KG1 (cell line): ENCODE data around the gene CCDC63.

Experiments
- DNase-seq: peaks from one replicate; lab custom pipeline; 2025; lab: John Stamatoyannopoulos, UW

The CCDC63 gene

DNA sequence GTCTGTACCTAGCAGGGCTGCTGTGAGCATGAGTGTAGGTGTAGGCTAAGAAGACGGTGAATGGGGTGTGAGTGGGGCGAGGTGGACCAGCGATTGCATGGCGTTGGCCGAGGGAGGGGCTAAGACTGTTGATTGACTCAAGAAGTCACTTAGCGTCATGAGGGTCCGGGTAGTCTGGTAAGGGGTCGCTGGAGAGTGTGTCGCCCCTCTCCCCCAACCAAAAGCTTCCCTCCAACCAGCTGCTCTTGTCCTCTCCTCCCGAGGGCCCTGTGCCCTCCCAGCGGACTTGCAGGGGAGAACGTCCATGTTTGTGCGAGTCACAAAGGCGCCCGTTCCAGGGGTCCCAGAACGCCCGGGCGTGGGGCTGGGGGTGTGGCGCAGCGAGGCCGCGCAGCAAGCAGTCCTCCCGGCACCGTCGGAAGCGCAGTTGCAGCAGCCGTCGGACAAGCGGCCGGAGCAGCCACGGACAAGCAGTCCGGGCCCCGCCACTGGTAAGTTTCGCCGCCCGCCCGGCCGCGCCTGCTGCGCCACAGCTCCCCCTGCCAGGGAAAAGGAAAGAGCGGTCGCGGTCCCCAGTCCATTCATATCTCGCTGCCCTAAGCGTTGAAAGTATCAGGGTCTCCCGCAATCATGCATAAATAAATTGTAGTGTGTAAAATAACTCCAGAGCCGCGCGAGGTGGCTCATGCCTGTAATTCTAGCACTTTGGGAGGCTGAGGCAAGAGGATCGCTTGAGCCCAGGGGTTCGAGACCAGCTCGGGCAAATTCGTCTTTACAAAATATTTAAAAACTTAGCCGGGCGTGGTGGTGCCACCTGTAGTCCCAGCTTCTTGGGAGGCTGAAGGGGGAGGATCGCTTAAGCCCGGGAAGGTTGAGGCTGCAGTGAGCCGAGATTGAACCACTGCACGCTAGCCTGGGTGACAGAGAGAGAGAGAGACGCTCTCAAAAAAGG is at the start of gene CCDC63:
CCDC63 (plus strand) TSS at position 373 of the 952 bp plus-strand sequence. CDS start 5,968 bp downstream, outside the sequence.
- DNase-seq = no peak

DNA sequence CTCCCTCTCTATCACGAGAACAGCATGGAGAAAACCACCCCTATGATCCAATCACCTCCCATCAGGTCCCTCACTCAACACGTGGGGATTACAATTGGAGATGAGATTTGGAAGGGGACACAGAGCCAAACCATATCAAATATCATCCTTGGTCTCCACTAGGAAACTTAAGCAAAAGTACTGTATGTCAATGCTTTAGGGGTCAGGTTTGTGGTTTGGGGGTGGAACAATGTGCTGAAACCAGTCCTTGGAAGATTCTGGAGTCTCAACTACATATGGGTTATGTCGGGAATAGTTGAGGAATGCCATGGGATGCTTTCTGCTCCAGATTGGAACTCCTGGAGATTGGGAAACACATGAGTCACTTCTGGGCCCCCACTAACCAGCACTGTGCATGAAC is 48.3 kb upstream of the CCDC63 start:
- DNase-seq = no peak

DNA sequence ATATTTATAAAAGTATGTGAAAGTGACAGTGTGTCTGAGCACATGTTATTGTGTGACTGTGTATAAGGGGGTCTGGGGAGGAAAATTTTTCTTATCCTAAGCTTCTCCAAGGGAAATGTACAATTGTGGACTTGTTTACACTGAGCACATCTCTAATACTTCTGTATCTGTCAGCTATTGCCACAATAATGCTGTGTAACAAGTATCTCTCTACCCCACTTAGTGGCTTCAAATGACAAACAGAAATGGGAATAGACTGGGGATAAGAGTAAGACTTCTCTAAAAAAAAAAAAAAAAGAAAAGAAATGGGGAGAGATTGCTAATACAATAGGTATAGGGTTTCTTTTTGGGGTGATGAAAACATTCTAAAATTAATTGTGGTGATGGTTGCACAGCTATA is 44.3 kb upstream of the CCDC63 start:
- no peak for DNase-seq

DNA sequence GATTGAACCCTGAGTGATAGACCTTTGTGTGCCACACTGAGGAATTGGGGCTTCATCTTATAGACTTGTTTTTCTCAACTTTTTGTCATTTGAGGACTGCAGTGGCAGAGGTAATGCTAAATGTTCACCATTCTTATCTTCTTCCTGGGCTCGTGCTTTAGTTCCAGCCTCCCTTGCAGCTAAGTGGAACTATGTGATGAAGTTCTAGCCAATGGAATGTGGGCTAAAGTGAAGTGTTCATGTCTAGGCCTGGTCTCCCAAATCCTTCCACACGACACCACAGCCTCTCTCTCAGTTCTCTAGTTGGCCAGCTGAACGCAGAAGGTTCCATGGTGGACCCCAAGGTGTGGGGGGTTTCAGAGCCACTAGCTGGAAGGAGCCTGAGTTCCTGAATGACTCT is 42.4 kb upstream of the CCDC63 start:
- no peak for DNase-seq

DNA sequence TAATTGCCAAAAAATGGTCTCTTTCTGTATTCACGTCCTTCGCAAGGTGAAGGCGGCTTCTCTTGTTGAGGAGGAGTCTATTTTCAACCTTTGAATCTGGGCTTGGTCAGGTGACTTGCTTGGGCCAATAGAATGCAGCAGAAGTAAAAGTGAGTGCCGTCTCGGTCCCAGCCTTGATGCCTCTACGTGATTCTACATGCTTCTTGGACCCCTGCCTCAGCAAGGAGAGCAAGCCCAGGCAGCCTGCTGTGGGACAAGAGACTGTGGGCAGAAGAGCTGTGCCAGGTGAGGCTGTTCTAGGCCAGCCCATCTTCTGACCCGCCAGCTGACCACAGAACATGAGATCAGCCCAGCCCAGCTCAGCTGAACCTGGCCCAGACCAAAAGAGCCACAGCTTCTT is 39.1 kb upstream of the CCDC63 start:
- no peak for DNase-seq

DNA sequence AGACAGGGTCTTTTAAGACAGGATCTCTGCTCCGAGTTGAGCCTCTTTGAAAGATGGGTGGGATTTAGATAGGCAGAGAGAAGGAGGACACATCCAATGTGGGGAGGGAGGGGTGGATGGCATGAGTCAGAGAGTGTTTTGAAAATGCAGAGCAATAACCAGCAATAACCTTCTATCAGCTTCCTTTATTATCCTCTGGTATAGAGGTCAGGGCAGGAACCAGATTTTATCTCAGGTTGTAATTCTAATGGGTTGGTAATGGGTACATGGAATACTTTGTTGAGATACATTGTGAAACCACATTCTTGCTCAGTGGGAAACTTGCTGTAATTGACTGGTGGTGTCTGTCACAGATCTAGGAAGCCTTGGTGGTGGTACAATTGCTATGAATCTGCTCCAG is 37.6 kb upstream of the CCDC63 start:
- no peak for DNase-seq

DNA sequence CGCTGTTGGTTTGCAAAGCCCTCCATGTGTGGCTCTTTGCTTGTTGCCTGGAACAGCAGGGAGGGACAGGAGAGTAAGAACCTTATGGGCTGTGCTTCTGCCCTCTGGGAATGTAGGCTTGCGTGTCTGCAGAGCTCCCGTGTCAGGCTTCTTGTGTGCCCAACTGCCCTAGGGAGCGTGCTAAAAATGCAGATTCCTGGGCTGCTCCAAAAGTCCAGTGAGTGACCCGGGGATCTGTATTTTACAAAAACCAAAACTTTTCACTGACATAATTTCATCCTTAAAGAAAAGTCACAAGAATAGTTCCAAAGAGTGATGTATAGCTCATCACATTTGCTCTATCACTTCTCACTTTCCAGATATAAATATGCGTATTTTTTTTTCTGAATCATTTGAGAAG is 34.8 kb upstream of the CCDC63 start:
- DNase-seq = no peak

DNA sequence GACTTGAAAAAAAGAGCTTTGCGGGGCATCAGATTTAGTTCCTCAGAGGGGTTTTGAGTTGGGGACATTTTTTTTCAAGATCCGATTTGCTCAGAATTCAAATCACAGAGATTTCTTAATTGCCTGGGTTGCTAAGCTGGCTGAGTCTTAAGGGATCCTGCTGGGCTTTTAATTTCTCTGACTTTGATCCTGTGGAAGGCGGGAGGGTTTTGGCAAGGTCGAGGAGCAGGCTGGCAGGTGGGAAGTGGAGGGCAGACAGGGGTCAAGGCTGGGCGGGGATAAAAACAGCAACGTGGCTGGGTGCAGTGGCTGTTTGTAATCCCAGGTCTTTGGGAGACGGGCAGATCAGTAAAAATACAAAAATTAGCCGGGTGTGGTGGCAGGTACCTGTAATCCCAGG is 33.5 kb upstream of the CCDC63 start:
- DNase-seq = no peak

DNA sequence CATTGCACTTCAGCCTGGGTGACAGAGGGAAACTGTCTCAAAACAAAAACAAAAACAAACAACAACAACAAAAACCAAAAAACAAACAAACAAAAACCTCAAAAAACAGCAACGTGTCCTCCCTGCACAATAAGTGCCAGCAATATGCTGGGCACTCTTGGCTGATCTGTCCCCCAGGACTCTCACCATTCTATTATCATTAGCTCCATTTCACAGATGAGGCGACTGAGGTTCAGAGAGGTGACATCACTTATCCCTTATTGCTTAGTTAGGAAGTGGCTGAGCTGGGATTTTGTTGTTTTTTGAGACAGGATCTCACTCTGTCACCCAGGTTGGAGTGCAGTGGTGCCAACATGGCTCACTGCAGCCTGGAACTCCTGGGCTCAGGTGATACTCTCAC is 33.0 kb upstream of the CCDC63 start:
- DNase-seq = no peak

DNA sequence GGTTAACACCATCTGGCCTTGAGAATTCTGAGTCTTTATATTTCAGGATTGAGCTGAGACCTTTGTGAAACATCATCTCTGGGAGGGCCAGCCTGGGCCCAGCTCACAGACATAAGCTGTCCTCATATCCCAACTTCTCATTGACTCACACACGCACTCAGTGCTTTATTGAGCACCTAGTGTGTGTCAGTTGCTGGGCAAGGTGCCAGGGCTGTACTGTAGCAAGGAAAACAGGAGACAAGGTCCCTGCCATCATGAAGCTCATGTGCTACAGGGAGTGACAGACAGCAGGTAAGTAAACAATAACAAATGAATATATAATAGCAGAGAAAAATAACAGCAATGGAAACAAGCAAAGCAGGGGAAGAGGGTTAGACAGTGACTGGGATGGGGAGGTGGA is 30.5 kb upstream of the CCDC63 start:
- DNase-seq = no peak

DNA sequence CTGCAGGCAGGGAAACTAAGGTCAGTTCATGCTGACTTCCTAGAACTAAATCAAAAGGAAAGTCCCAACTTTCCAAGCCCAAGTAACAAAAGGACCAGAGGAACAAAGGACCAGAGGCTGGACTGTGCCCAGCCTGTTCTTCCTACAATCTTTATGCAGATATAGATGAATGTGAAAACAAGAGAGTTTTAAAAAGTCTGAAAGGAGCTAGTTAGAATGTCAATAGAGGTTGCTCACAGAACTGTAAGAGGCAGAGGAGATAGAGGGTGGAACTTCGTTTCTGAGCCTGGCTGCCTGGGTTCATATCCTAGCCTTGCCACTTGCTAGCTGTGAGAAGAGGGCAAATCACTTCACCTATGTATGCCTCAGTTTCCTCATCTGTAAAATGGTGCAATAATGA is 30.0 kb upstream of the CCDC63 start:
- DNase-seq = no peak

DNA sequence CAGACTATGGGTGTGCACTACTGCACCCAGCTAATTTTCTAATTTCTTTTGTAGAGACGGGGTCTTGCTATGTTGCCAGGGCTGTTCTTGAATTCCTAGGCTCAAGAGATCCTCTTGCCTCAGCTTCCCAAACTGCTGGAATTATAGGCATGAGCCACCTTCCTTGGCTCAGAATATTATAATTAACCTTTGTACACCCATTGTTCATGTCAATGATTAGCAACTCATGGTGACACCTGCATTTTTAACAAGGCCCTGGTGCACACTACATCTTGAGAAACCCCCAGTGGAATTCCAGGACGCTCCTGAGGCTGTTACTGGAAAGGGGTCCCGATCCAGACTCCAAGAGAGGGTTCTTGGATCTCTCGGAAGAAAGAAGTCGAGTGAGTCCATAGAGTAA is 28.3 kb upstream of the CCDC63 start:
- DNase-seq = no peak

DNA sequence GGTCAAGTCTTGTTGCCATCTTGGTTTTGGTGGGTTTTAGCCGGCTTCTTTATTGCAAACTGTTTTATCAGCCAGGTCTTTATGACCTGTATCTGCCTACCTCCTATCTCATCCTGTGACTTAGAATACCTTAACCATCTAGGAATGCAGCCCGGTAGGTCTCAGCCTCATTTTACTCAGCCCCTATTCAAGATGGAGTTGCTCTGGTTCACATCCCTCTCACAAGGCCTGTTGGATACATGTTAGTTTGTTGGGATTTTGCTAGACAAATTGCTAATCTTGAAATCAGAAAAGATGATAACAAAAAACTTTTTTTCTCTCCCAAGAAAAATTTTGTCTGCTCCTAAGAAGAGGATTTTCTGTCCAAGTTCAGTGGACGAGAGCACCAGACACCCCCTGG is 27.6 kb upstream of the CCDC63 start:
- DNase-seq = no peak

DNA sequence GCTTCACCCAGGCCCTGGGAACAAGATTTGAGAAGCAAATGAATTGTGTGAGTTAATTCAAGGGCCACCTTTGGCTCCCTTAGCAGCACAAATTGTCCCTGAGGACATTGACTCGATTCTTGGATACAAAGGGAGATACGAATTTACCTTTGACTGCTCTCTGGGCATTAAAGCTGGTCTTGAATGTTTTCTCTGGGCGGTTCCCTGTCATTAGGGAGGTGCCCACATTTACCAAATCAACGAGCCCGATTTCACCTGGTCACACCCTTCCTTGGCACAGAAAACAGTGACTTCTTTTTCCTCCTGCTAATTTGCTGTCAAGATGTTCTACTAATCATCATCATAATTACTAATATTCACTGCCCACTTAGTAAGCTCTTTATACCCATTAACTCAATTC is 27.1 kb upstream of the CCDC63 start:
- DNase-seq = no peak

DNA sequence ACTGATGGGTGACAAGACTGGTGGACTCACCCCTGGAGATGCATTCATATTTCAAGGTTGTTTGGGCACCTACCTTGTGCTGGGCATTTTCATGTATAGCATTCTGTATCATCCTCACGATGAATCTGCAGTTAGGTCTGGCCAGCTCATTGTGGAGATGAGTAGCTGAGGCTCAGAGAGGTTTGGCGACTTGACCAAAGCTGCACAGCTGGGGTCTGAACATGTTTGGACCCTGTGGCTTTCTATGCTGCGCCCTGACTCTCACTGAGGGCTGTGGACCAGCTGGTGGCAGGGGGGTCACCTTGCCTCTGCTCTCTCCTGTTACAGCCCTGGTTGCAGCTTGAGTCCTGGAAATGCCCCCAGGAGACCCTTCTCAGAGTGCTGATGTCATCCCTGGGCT is 24.9 kb upstream of the CCDC63 start:
- no peak for DNase-seq

DNA sequence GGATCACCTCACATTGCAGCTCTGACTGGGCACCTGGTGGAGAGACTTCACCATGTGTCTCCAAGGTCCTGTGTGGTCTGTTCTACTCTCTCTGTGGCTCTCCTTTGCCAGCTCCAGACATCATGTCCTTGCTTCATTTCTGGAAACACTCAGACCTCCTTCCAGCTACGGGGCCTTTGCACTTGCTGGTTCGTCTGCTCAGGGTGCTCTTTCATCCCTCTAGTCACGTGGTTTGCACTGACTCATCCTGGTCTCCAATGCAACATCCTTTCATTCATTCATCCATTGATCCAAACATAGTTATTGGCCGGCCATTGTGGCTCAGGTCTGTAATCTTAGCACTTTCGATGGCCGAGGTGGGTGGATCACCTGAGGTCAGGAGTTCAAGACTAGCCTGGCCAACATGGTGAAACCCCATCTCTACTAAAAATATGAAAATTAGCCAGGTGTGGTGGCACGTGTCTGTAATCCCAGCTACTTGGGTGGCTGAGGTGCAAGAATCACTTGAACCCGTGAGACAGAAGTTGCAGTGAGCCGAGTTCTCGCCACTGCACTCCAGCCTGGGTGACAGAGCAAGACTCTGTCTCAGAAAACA is 23.9 kb upstream of the CCDC63 start:
- DNase-seq = no peak

DNA sequence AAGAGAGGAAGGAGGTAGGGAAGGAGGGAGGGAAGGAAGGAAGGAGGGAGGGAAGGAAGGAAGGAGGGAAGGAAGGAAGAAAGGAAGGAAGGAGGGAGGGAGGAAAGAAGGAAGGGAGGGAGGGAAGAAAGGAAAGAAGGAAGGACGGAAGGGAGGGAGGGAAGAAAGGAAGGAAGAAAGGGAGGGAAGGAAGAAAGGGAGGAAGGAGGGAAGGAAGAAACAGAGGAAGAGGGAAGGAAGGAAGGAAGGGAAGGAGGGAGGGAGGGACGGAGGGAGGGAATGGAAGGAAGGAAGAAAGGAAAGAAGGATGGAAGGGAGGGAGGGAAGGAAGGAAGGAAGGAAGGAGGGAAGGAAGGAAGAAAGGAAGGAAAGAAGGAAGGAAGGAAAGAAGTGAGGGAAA is 22.4 kb upstream of the CCDC63 start:
- no peak for DNase-seq

DNA sequence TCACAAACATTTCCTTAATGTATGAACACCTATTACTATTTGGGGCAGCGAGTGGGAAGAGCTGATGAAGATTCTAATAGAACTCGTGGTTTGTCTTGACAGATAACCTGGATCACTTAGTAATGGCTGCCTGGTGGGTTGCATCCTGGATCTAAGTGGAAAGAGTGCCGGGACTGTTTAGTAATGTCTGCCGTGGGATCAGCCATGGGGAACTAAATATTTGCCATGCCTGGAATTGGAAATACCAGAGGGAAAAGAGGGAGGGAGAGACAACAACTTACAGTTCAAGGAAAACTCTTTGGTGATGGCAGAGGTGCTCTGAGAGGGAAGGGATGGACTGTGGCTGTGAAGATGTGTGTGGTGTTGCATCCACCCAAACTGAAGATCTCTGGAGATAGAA is 21.3 kb upstream of the CCDC63 start:
- no peak for DNase-seq

DNA sequence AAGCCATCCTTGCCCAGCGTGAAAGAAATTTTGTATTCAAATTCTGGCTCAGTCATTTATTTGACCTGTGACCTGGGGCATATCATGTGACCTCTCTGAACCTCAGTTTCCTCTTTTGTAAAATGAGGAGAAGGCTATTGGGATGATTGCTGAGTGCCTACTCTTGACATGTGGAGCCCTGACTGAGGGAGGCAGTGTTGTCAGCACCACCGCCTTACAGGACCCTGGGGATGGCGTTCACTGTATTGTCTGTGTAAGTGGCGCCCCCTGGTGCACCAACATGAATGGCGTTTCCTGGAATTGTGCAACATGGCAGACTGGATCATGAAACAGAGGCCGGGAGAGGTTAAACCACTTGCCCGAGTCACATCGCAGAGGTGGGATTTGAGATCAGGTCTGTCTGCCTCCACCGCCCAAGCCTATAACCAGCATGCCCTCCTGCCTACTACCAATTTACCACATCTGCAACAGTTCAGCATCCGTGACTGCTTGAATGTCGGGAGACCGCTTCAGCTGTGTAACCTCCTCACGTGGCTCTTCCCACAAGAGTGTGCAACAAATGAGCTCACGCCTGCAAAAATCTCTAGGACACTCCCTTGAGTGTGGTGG is 20.1 kb upstream of the CCDC63 start:
- peak; percentile 56 for DNase-seq

DNA sequence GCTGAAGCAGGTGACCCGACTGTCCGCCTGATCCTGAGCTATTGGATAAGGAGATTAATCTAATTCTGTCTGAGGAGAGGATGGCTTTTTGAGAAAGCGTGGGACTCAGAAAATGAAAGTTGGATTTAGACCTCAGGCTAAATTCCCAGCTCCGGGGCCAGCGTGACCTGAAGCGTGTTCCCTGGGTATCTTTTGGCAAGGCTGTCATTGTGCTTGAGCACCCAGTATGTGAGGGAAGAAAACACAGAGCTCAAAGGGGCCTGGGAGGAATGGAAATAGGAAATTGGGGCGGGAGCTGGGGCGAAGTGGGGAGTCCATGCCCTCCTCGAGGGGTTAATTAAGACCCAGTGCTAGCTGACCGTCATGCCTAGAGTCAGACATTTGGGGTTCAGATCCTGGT is 17.5 kb upstream of the CCDC63 start:
- DNase-seq = no peak

DNA sequence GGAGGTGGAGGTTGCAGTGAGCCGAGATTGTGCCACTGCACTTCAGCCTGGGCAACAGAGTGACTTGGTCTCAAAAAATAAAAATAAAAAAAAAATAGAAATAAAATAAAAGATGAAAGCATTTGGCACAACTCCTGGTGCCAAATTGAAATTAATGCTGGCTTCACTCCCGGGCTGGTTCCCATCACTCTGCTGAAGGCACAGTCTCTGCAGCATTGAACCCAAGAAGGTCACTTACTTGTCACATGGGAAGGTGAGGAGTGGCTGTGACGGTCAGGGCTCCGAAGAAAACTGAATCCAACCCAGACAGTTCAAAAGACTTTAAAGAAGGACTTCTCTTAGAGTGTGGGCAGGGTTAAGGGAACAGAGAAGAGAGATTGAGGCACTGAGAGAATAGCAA is 10.5 kb upstream of the CCDC63 start:
- DNase-seq = no peak

DNA sequence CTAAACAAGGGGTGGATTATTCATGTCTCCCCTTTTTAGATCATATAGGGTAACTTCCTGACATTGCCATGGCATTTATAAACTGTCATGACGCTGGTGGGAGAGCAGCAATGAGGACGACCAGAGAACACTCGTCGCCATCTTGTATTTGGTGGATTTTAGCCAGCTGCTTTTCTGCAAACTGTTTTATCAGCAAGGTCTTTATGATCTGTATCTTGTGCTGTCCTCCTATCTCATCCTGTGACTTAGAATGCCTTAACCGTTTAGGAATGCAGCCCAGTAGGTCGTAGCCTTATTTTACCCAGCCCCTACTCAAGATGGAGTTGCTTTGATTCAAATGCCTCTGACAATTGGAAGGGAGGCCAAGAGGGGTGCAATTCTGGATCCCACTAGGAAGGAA is 5.8 kb upstream of the CCDC63 start:
- no peak for DNase-seq

DNA sequence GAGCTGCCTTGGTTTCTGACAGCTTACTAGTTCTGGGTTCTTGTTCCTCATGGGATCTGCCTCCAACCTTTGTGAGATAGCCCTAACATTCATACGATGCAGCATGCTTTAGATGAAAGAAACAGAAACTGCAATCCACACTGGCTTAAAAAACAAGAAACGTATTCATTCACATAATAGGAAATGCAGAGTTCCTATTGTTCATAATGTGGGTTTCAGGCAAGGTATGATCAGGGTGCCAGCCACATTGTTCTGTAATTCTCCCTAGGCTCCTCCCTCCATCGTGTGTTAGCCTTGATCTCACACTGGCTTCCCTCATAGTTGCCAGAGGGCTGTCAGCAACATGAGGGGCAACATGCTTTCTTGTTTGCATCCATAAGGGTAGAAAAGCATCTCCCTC is 2.7 kb upstream of the CCDC63 start:
- DNase-seq = no peak
